ENCODE measurements around the gene ITGAE.
"Not testable (repeated sequence)": the region's sequence is repeated elsewhere in the genome, so short reads cannot be mapped to it uniquely, and the experiment has no call there.

ITGAE gene

GRCh38 chr17:3755335-3756030, 45.5 kb downstream of the ITGAE start:
- no peak for DNase-seq

- peak; percentile 47 for DNase-seq
These were observed 46.3 kb downstream of the ITGAE start for GRCh38 chr17:3754458-3755334.

- DNase-seq, result no peak
These were observed 46.9 kb downstream of the ITGAE start for GRCh38 chr17:3754066-3754457.

GRCh38 chr17:3753624-3754023, 47.4 kb downstream of the ITGAE start:
- no peak for DNase-seq

- no peak for DNase-seq
These were observed 49.2 kb downstream of the ITGAE start for GRCh38 chr17:3751836-3752235.

- DNase-seq, result no peak
These were observed 50.1 kb downstream of the ITGAE start for GRCh38 chr17:3750926-3751325.

- no peak for DNase-seq
These were observed 50.7 kb downstream of the ITGAE start for GRCh38 chr17:3750296-3750695.

- no peak for DNase-seq
These were observed 52.4 kb downstream of the ITGAE start for GRCh38 chr17:3748576-3748975.

- no peak for DNase-seq
These were observed 53.2 kb downstream of the ITGAE start for GRCh38 chr17:3747805-3748204.

- DNase-seq, result no peak
These were observed 55.9 kb downstream of the ITGAE start for GRCh38 chr17:3745071-3745470.

GRCh38 chr17:3744014-3744413, 57.0 kb downstream of the ITGAE start:
- DNase-seq, result no peak

GRCh38 chr17:3740611-3741073, 60.3 kb downstream of the ITGAE start:
- peak; percentile 46 for DNase-seq

GRCh38 chr17:3739422-3740124, 61.4 kb downstream of the ITGAE start:
- DNase-seq, result no peak

- DNase-seq, result no peak
These were observed 62.3 kb downstream of the ITGAE start for GRCh38 chr17:3738562-3739295.

- DNase-seq, result no peak
These were observed 65.5 kb downstream of the ITGAE start for GRCh38 chr17:3735515-3735914.

GRCh38 chr17:3734911-3735276, 66.1 kb downstream of the ITGAE start:
- not testable (repeated sequence) for DNase-seq

GRCh38 chr17:3732210-3732621, 68.8 kb downstream of the ITGAE start:
- DNase-seq, result no peak

- no peak for DNase-seq
These were observed 70.0 kb downstream of the ITGAE start for GRCh38 chr17:3730881-3731429.

GRCh38 chr17:3729881-3730280, 71.1 kb downstream of the ITGAE start:
- no peak for DNase-seq

- not testable (repeated sequence) for DNase-seq
These were observed 72.9 kb downstream of the ITGAE start for GRCh38 chr17:3728099-3728498.

- no peak for DNase-seq
These were observed 73.9 kb downstream of the ITGAE start for GRCh38 chr17:3727041-3727440.

GRCh38 chr17:3724378-3725077, 76.5 kb downstream of the ITGAE start:
- DNase-seq, result no peak

Data from femur (tissue), 1 donor.